SK-N-SH (cell line): ENCODE results near the gene BCAN. TPM values are rescaled to one million over a fixed set of nuclear protein-coding genes. Genes with fewer than 3 reads are reported as not detected.

Experiments
- CTCF ChIA-PET: fragments of 300-600, 350-600 bp; formaldehyde crosslinking; extraction: SDS; loops from one replicate; lab custom pipeline; 2021; lab: Yijun Ruan, JAX
- POLR2A ChIA-PET: fragments of 350-600 bp; sonication (Branson Sonifier 250); formaldehyde crosslinking; extraction: SDS; loops from one replicate; lab custom pipeline; 2020; ENCODE audit warnings: antibody characterized with exemption, inconsistent platforms; lab: Yijun Ruan, JAX
- DNase-seq: peaks from one replicate; pipeline ENCODE4 v3.0.0; 2012
- H2AFZ ChIP-seq: fragments of 200-600 bp; sonication (generic); 2 replicates; pipeline ENCODE4 v1.8.1; 2016; ENCODE audit warnings: antibody characterized with exemption, mild to moderate bottlenecking, low read depth
- H3F3A ChIP-seq: fragments of 200-600 bp; sonication (generic); replicated peaks from 2 replicates; pipeline ENCODE3; 2016; ENCODE audit warnings: antibody characterized with exemption, mild to moderate bottlenecking; ENCODE audit not compliant: insufficient read depth
- H3K27ac ChIP-seq, 2 experiments: fragments of 200-500 bp in 1 of 2; fragments of 200-600 bp in 1 of 2; sonication (Bioruptor generic) in 1 of 2; sonication (generic), shearing (Covaris generic) in 1 of 2; 2 replicates each; pipeline versions ENCODE4 v1.5.1 to v1.6.1; 2014 to 2016; ENCODE audit warnings: low read depth in 2 of 2, inconsistent platforms in 1 of 2, low read length in 1 of 2, mild to moderate bottlenecking in 1 of 2, mixed read lengths in 1 of 2
- H3K27me3 ChIP-seq: fragments of 200-600 bp; sonication (generic), shearing (Covaris generic); 2 replicates; pipeline ENCODE4 v1.6.1; 2016; ENCODE audit warnings: mixed run types; ENCODE audit not compliant: insufficient read depth
- H3K36me3 ChIP-seq, 2 experiments: fragments of 200-500 bp in 1 of 2; fragments of 200-600 bp in 1 of 2; sonication (Bioruptor generic) in 1 of 2; sonication (generic) in 1 of 2; replicated peaks in 1 of 2; 2 replicates each; pipeline versions ENCODE3 to v1.5.1; 2014 to 2016; ENCODE audit warnings: low read length in 1 of 2, mild to moderate bottlenecking in 1 of 2; ENCODE audit not compliant: insufficient read depth in 2 of 2, control insufficient read depth in 1 of 2
- H3K4me1 ChIP-seq, 2 experiments: fragments of 200-500 bp in 1 of 2; fragments of 200-600 bp in 1 of 2; sonication (Bioruptor generic) in 1 of 2; sonication (generic), shearing (Covaris generic) in 1 of 2; 2 replicates each; pipeline versions ENCODE4 v1.5.1 to v1.6.1; 2014 to 2016; ENCODE audit warnings: low read depth in 1 of 2, low read length in 1 of 2, mixed run types in 1 of 2; ENCODE audit not compliant: insufficient read depth in 2 of 2, control insufficient read depth in 1 of 2
- H3K4me2 ChIP-seq: fragments of 200-600 bp; sonication (generic), shearing (Covaris generic); 2 replicates; pipeline ENCODE4 v1.6.1; 2017; ENCODE audit warnings: mixed run types
- H3K4me3 ChIP-seq, 2 experiments: fragments of 200-500 bp in 1 of 2; fragments of 200-600 bp in 1 of 2; sonication (Bioruptor generic) in 1 of 2; sonication (generic), shearing (Covaris generic) in 1 of 2; 2 replicates each; pipeline versions ENCODE4 v1.5.1 to v1.8.1; 2014 to 2016; ENCODE audit warnings: low read depth in 2 of 2, inconsistent platforms in 1 of 2, low read length in 1 of 2, mild to moderate bottlenecking in 1 of 2, mixed read lengths in 1 of 2, moderate library complexity in 1 of 2
- H3K79me2 ChIP-seq: fragments of 200-600 bp; sonication (generic); 2 replicates; pipeline ENCODE4 v1.8.1; 2017; ENCODE audit warnings: mild to moderate bottlenecking; ENCODE audit not compliant: insufficient read depth
- H3K9ac ChIP-seq: fragments of 200-600 bp; sonication (generic); 2 replicates; pipeline ENCODE4 v1.6.1; 2017; ENCODE audit warnings: mixed run types
- H3K9me2 ChIP-seq: fragments of 200-600 bp; sonication (generic); 2 replicates; pipeline ENCODE4 v1.6.1; 2017; ENCODE audit warnings: mixed run types
- H3K9me3 ChIP-seq: fragments of 200-600 bp; sonication (generic); 2 replicates; pipeline ENCODE4 v1.6.1; 2017; ENCODE audit warnings: mixed run types, mild to moderate bottlenecking, moderate library complexity
- H4K20me1 ChIP-seq: fragments of 200-600 bp; sonication (generic); 2 replicates; pipeline ENCODE4 v1.6.1; 2017; ENCODE audit warnings: mild to moderate bottlenecking, mixed run types; ENCODE audit not compliant: insufficient read depth
- RCOR1 ChIP-seq: fragments of 150-350 bp; IDR thresholded peaks from 2 replicates; pipeline ENCODE4 v1.6.1; 2017; ENCODE audit warnings: antibody characterized with exemption, low read length
- REST ChIP-seq: IDR thresholded peaks from 2 replicates; pipeline ENCODE4 v1.6.1; 2012; ENCODE audit warnings: mild to moderate bottlenecking, low read depth, low read length, moderate library complexity
- WGBS: methylation state at CpG from one replicate; pipeline ENCODE4 v1.1.6; 2017; ENCODE audit warnings: low lambda C conversion rate; 5-methylcytosine and 5-hydroxymethylcytosine counted together
- polyA plus RNA-seq, 3 experiments: library from polyadenylated mRNA; depleted of rRNA; stranded (reverse); fragments of >200 nt; gene quantifications; 2 replicates each; pipeline ENCODE4 v1.2.3, GENCODE V29; 2012

BCAN gene
- polyA plus RNA-seq, 1 of the 3 experiments (the other 2 are of a cell fraction) = 0.25 TPM

- H4K20me1 ChIP-seq = no peaks in the 10 kb centered on the region
- H3K9me3 ChIP-seq = no peaks in the 10 kb centered on the region
- no peak overlapping the region for H2AFZ ChIP-seq
- ChIA-PET CTCF (interaction anchor here (1.1 to 45.5 kb wide), 8 partner anchors 7 to 202 kb away, joined by 3 to 2702 read pairs (median 6); partner anchors contain the start of genes CRABP2, ISG20L2, METTL25B and NES), POLR2A (interaction anchor here (1.2 to 1.4 kb wide), 2 partner anchors 19 to 34 kb away, joined by 3 to 8 read pairs; partner anchors contain the start of genes ISG20L2 and METTL25B)
- 66% methylated on average over 4 of the region's 4 CpGs for WGBS
- no peak for DNase-seq
- H3F3A ChIP-seq = peaks cover 48% of the 10 kb centered on the region
- no peak overlapping the region for H3K9ac ChIP-seq
- peak overlapping the region; percentile 8 to 98; a peak in 3 of 4 replicates for H3K27ac ChIP-seq
- H3K4me2 ChIP-seq = peak overlapping the region; percentile 63; the same call in 1 of the 2 replicates
- H3K4me1 ChIP-seq = peaks cover 69 to 87% of the 10 kb centered on the region in 2 experiments
- H3K79me2 ChIP-seq = no peaks in the 10 kb centered on the region
- no peaks in the 10 kb centered on the region for H3K36me3 ChIP-seq
- no peaks in the 10 kb centered on the region for H3K9me2 ChIP-seq
- no peaks in the 10 kb centered on the region for H3K27me3 ChIP-seq
- no peak for TF ChIP-seq RCOR1
- TF ChIP-seq REST = 0 out of 2 replicates have a peak, but pooled peaks have one; percentile 52
- no peak overlapping the region for H3K4me3 ChIP-seq
Measured at GRCh38 chr1:156709031-156709430, 67.1 kb downstream of the BCAN start.

Other genes starting within 250 kb of the BCAN start
- 14.3 and 16.0 TPM in 2 replicates for gene MEF2D, start 141.3 kb upstream of the BCAN start, polyA plus RNA-seq (2012; rRNA removed)
- 14.4 and 15.6 TPM in 2 replicates for gene IQGAP3, start 69.6 kb upstream of the BCAN start, polyA plus RNA-seq (2012; rRNA removed)
- not detected in 2 replicates for gene TTC24, start 62.4 kb upstream of the BCAN start, polyA plus RNA-seq (2012; rRNA removed)
- 68.5 and 98.4 TPM in 2 replicates for gene NAXE, start 50.3 kb upstream of the BCAN start, polyA plus RNA-seq (2012; rRNA removed)
- gene GPATCH4, start 40.6 kb upstream of the BCAN start, polyA plus RNA-seq (2012; rRNA removed) = 36.6 and 46.8 TPM in 2 replicates
- gene HAPLN2, start 22.7 kb upstream of the BCAN start, polyA plus RNA-seq (2012; rRNA removed) = 0.10 and 0.20 TPM in 2 replicates
- gene NES, start 35.3 kb downstream of the BCAN start, polyA plus RNA-seq (2012; rRNA removed) = 12.6 and 15.8 TPM in 2 replicates
- 13.3 and 42.1 TPM in 2 replicates for gene CRABP2, start 63.5 kb downstream of the BCAN start, polyA plus RNA-seq (2012; rRNA removed)
- 20.1 and 21.2 TPM in 2 replicates for gene METTL25B, start 86.4 kb downstream of the BCAN start, polyA plus RNA-seq (2012; rRNA removed)
- 31.6 and 44.3 TPM in 2 replicates for gene ISG20L2, start 86.6 kb downstream of the BCAN start, polyA plus RNA-seq (2012; rRNA removed)
- gene MRPL24, start 99.0 kb downstream of the BCAN start, polyA plus RNA-seq (2012; rRNA removed) = 149 and 171 TPM in 2 replicates
- 152 and 166 TPM in 2 replicates for gene HDGF, start 109.6 kb downstream of the BCAN start, polyA plus RNA-seq (2012; rRNA removed)
- 39.2 and 51.8 TPM in 2 replicates for gene PRCC, start 125.4 kb downstream of the BCAN start, polyA plus RNA-seq (2012; rRNA removed)
- gene SH2D2A, start 174.7 kb downstream of the BCAN start, polyA plus RNA-seq (2012; rRNA removed) = not detected in 2 replicates
- 0.20 and 0.63 TPM in 2 replicates for gene INSRR, start 217.0 kb downstream of the BCAN start, polyA plus RNA-seq (2012; rRNA removed)
- gene NTRK1, start 218.7 kb downstream of the BCAN start, polyA plus RNA-seq (2012; rRNA removed) = 0.97 and 3.3 TPM in 2 replicates